ENCODE data around the gene NHLH1.

The NHLH1 gene

GRCh38 chr1:160413716-160414115 lies 46.8 kb downstream of the NHLH1 start:
- DNase-seq = no peak

- no peak for DNase-seq
These were observed 48.0 kb downstream of the NHLH1 start for GRCh38 chr1:160414881-160415280.

- no peak for DNase-seq
These were observed 48.9 kb downstream of the NHLH1 start for GRCh38 chr1:160415696-160416290.

DNA sequence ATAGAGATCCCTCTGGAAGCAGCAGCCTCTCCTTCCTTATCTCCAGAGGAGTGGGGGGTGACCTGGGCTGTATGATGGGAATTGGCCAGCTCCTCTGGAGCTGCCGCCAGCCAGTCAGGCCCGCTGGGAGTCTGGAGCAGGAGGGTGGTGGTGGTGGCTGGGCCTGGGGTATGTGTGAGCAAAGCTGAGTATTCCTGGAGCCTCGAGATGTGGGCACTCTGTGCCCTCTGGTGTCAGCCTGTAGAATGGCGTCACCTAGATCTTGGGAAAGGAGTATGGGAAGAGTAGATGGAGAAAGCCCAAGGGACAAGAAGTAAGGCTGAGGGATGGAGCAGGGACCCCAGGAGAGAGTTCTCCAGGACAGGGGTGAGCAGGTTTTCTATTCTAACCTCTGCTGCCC lies 49.5 kb downstream of the NHLH1 start:
- DNase-seq = peak; percentile 43

- DNase-seq = no peak
These were observed 51.6 kb downstream of the NHLH1 start for GRCh38 chr1:160418483-160418882.

GRCh38 chr1:160419150-160419837 lies 52.4 kb downstream of the NHLH1 start:
- DNase-seq = no peak

DNA sequence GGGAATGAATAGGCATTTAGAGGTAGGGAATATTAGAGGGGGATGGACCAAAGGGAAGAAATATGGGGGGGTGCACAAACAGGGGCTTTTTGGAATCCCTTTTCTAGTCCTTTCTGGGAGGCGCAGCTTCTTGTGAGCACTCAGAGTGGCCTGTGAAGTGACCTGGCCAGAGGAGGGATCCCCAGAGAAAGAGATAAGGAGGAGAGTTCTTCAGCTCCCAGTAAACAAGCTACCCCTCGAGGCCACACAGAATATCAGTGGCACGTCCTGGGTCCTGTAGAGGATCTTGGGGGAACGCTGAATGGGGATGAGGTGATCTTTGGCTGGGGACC lies 52.9 kb downstream of the NHLH1 start:
- no peak for DNase-seq

GRCh38 chr1:160420881-160421842 lies 54.3 kb downstream of the NHLH1 start:
- no peak for DNase-seq

- no peak for DNase-seq
These were observed 55.0 kb downstream of the NHLH1 start for GRCh38 chr1:160421881-160422280.

Measured in NCI-H2107 (cell line).